SK-N-MC (cell line): ENCODE results near the gene ETFDH.

Source experiments
- EZH2 ChIP-seq: fragments of 200-600 bp; sonication (generic); IDR thresholded peaks from one replicate; pipeline ENCODE4 v1.6.1; 2017; ENCODE audit warnings: antibody characterized with exemption
- POLR2AphosphoS5 ChIP-seq: IDR thresholded peaks from 2 replicates; pipeline ENCODE4 v1.6.1; 2012; ENCODE audit warnings: mild to moderate bottlenecking, low read depth, low read length, borderline replicate concordance

GRCh38 chr4:158682066-158682465 is 10.0 kb downstream of the ETFDH start:
- TF ChIP-seq POLR2AphosphoS5 (no peak), EZH2 (no peak)
